Measurements from ENCODE around the gene AFMID.
A peak's percentile ranks its signal among the peaks of the same experiment; 100 is the strongest.
"Not testable (repeated sequence)": the region's sequence is repeated elsewhere in the genome, so short reads cannot be mapped to it uniquely, and the experiment has no call there.

The AFMID gene

GRCh38 chr17:78230996-78231935 is 44.1 kb downstream of the AFMID start, which contains the start of gene TMEM235:
Gene TMEM235 (plus strand): TSS chr17:78231631. CDS start chr17:78232024, 393 bp downstream.
- 28 to 29% methylated on average over 52 of the region's 52 CpGs for WGBS, 2 experiments
- Histone ChIP-seq H3K9me3 (ENCODE audit: control insufficient read depth, low read length) (no peaks in the 10 kb centered on the region), H3K27ac (ENCODE audit: insufficient read depth, low read depth, low read length, poor library complexity, severe bottlenecking) (no peak within 1 kb of the TSS), H3K4me1 (ENCODE audit: control insufficient read depth, insufficient read depth, low read length) (peaks cover 5% of the 10 kb centered on the region), H3K4me3 (ENCODE audit: insufficient read depth, low read depth, low read length) (peak within 1 kb of the TSS; percentile 33), H3K27me3 (ENCODE audit: control insufficient read depth, insufficient read depth, low read length, poor library complexity, severe bottlenecking) (peaks cover 33% of the 10 kb centered on the region), H3K36me3 (ENCODE audit: control insufficient read depth, insufficient read depth, low read length) (no peaks in the 10 kb centered on the region)

- no peaks in the 10 kb centered on the region for H3K36me3 ChIP-seq (ENCODE audit: control insufficient read depth, insufficient read depth, low read length)
- no peaks in the 10 kb centered on the region for H3K9me3 ChIP-seq (ENCODE audit: control insufficient read depth, low read length)
- peaks cover 33% of the 10 kb centered on the region for H3K27me3 ChIP-seq (ENCODE audit: control insufficient read depth, insufficient read depth, low read length, poor library complexity, severe bottlenecking)
- WGBS, 2 experiments = 15 to 16% methylated on average over 55 of the region's 55 CpGs
- H3K4me3 ChIP-seq (ENCODE audit: insufficient read depth, low read depth, low read length) = peak overlapping the region; percentile 33
- H3K27ac ChIP-seq (ENCODE audit: insufficient read depth, low read depth, low read length, poor library complexity, severe bottlenecking) = no peak overlapping the region
- H3K4me1 ChIP-seq (ENCODE audit: control insufficient read depth, insufficient read depth, low read length) = peaks cover 5% of the 10 kb centered on the region
Observed at GRCh38 chr17:78231991-78232858, 45.1 kb downstream of the AFMID start.

- Histone ChIP-seq H3K36me3 (ENCODE audit: control insufficient read depth, insufficient read depth, low read length) (no peaks in the 10 kb centered on the region), H3K27ac (ENCODE audit: insufficient read depth, low read depth, low read length, poor library complexity, severe bottlenecking) (no peak overlapping the region), H3K4me3 (ENCODE audit: insufficient read depth, low read depth, low read length) (no peak overlapping the region), H3K27me3 (ENCODE audit: control insufficient read depth, insufficient read depth, low read length, poor library complexity, severe bottlenecking) (peaks cover 33% of the 10 kb centered on the region), H3K9me3 (ENCODE audit: control insufficient read depth, low read length) (no peaks in the 10 kb centered on the region), H3K4me1 (ENCODE audit: control insufficient read depth, insufficient read depth, low read length) (peaks cover 5% of the 10 kb centered on the region)
- WGBS, 2 experiments = 95 to 96% methylated on average over 2 of the region's 2 CpGs
Observed at GRCh38 chr17:78232859-78233173, 45.7 kb downstream of the AFMID start.

DNA sequence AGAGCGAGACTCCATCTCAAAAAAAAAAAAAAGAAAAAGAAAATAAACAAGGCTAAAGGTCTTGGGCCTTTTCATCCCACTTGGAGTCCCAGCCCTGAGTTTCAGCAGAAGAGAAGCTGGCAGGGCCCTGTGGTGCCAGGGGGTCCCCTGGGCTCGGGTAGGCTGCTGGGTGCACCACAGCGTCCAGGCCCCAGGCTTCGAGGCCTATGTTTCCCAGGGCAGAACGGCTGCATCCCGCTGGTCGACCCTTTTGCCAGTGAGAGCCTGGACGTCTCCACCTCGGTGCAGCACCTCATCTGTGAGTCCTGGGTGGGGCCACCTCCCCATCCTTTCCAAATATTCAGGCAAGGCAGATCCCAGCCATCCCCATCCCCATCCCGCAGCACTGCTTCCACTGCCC is 46.5 kb downstream of the AFMID start:
- Histone ChIP-seq H3K9me3 (ENCODE audit: control insufficient read depth, low read length) (no peaks in the 10 kb centered on the region), H3K4me1 (ENCODE audit: control insufficient read depth, insufficient read depth, low read length) (peaks cover 5% of the 10 kb centered on the region), H3K36me3 (ENCODE audit: control insufficient read depth, insufficient read depth, low read length) (no peaks in the 10 kb centered on the region), H3K4me3 (ENCODE audit: insufficient read depth, low read depth, low read length) (no peak overlapping the region), H3K27ac (ENCODE audit: insufficient read depth, low read depth, low read length, poor library complexity, severe bottlenecking) (no peak overlapping the region), H3K27me3 (ENCODE audit: control insufficient read depth, insufficient read depth, low read length, poor library complexity, severe bottlenecking) (peaks cover 33% of the 10 kb centered on the region)
- WGBS, 2 experiments = 91 to 92% methylated on average over 10 of the region's 10 CpGs

DNA sequence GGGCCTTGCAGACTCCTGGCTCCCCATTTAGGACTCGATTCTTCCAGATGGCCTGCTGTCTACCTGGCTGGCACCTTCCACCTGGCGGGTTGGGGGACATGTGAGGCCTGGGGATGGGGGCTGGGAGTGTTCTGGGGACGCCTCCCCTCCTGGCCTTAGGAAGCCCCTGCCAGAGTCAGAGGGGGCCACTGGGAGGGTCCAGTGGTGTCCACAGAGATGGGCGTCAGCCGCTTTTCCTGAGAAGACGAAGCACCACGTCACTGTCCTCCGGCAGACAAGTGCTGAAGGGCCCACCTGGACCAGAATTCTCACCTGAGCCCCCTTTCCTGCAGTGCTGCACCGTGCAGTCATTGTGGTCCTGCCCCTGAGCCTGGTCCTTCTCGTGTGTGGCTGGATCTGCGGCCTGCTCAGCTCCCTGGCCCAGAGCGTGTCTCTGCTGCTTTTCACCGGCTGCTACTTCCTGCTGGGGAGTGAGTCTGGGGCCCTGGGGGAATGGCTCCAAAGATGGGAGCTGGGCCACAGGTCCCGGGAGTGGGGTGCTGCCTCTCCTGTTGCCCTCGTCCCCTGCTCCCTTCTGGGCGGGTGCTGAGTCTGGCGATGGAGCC is 47.2 kb downstream of the AFMID start:
- WGBS, 2 experiments = 90 to 91% methylated on average over 17 of the region's 17 CpGs
- Histone ChIP-seq H3K4me3 (ENCODE audit: insufficient read depth, low read depth, low read length) (no peak overlapping the region), H3K27ac (ENCODE audit: insufficient read depth, low read depth, low read length, poor library complexity, severe bottlenecking) (no peak overlapping the region), H3K4me1 (ENCODE audit: control insufficient read depth, insufficient read depth, low read length) (peaks cover 5% of the 10 kb centered on the region), H3K27me3 (ENCODE audit: control insufficient read depth, insufficient read depth, low read length, poor library complexity, severe bottlenecking) (peaks cover 33% of the 10 kb centered on the region), H3K9me3 (ENCODE audit: control insufficient read depth, low read length) (no peaks in the 10 kb centered on the region), H3K36me3 (ENCODE audit: control insufficient read depth, insufficient read depth, low read length) (no peaks in the 10 kb centered on the region)

- H3K4me1 ChIP-seq (ENCODE audit: control insufficient read depth, insufficient read depth, low read length); H3K27ac ChIP-seq (ENCODE audit: insufficient read depth, low read depth, low read length, poor library complexity, severe bottlenecking); H3K9me3 ChIP-seq (ENCODE audit: control insufficient read depth, low read length); H3K4me3 ChIP-seq (ENCODE audit: insufficient read depth, low read depth, low read length); H3K36me3 ChIP-seq (ENCODE audit: control insufficient read depth, insufficient read depth, low read length): not testable (repeated sequence)
- WGBS, 2 experiments = 93 to 95% methylated on average over 6 of the region's 6 CpGs
- H3K27me3 ChIP-seq (ENCODE audit: control insufficient read depth, insufficient read depth, low read length, poor library complexity, severe bottlenecking) = peaks cover 31% of the 10 kb centered on the region
Observed at GRCh38 chr17:78235022-78235421, 47.9 kb downstream of the AFMID start.

DNA sequence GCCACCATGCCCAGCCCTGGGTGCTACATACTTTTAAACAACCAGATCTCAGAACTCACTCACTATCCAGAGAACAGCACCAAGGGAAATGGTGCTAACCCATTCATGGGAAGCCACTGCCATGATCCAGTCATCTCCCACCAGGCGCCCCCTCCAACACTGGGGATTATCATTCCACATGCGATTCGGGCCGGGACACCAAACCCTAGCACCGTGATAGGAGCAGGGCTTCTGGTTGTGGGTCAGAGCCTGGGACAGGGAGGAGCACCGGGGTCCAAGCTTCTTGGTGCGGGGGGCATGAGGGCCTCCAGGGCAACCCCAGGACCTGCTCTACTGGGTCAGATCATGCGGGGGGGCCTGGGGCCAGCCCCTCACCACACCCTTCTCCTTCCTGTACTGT is 48.7 kb downstream of the AFMID start:
- Histone ChIP-seq H3K4me3 (ENCODE audit: insufficient read depth, low read depth, low read length) (no peak overlapping the region), H3K36me3 (ENCODE audit: control insufficient read depth, insufficient read depth, low read length) (no peaks in the 10 kb centered on the region), H3K9me3 (ENCODE audit: control insufficient read depth, low read length) (no peaks in the 10 kb centered on the region), H3K27me3 (ENCODE audit: control insufficient read depth, insufficient read depth, low read length, poor library complexity, severe bottlenecking) (peaks cover 23% of the 10 kb centered on the region), H3K4me1 (ENCODE audit: control insufficient read depth, insufficient read depth, low read length) (peaks cover 5% of the 10 kb centered on the region), H3K27ac (ENCODE audit: insufficient read depth, low read depth, low read length, poor library complexity, severe bottlenecking) (no peak overlapping the region)
- 87 to 88% methylated on average over 8 of the region's 8 CpGs for WGBS, 2 experiments

GRCh38 chr17:78236362-78237127 is 49.4 kb downstream of the AFMID start:
- H3K9me3 ChIP-seq (ENCODE audit: control insufficient read depth, low read length) = no peaks in the 10 kb centered on the region
- no peak overlapping the region for H3K4me3 ChIP-seq (ENCODE audit: insufficient read depth, low read depth, low read length)
- H3K4me1 ChIP-seq (ENCODE audit: control insufficient read depth, insufficient read depth, low read length) = peaks cover 1% of the 10 kb centered on the region
- H3K27ac ChIP-seq (ENCODE audit: insufficient read depth, low read depth, low read length, poor library complexity, severe bottlenecking) = no peak overlapping the region
- no peaks in the 10 kb centered on the region for H3K36me3 ChIP-seq (ENCODE audit: control insufficient read depth, insufficient read depth, low read length)
- WGBS, 2 experiments = 94% methylated on average over 20 of the region's 20 CpGs
- peaks cover 16% of the 10 kb centered on the region for H3K27me3 ChIP-seq (ENCODE audit: control insufficient read depth, insufficient read depth, low read length, poor library complexity, severe bottlenecking)

DNA sequence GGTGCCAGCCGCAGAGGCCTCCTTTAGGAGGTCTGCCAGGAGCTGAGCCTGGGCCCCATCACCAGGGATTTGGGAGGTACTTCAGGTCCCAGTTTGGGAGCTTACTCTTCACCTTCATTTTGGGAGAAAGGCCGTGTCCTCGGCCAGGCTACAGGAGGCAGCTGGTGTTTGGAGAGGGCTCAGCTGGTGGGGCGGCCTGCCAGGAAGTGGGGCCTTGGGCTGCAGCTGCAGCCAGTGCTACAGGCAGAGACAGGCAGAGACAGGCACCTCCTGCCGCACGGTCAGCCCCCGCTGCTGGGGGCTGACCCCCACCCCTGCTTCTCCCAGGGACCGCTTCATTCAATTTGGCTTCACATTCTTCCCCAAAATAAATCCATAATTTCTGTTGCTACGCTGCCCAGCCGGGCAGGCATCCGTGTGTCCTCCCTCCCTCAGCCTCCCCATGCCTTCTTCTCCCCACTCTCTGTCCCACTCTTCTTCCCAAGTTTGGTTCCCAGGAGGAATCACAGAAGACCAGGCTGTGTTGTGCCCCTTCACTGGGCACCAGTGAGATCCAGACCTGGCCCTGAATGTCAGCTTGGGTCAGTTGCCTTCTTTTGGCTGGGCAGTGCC is 50.3 kb downstream of the AFMID start:
- Histone ChIP-seq H3K4me1 (ENCODE audit: control insufficient read depth, insufficient read depth, low read length) (no peaks in the 10 kb centered on the region), H3K27me3 (ENCODE audit: control insufficient read depth, insufficient read depth, low read length, poor library complexity, severe bottlenecking) (peaks cover 6% of the 10 kb centered on the region), H3K36me3 (ENCODE audit: control insufficient read depth, insufficient read depth, low read length) (no peaks in the 10 kb centered on the region), H3K4me3 (ENCODE audit: insufficient read depth, low read depth, low read length) (no peak overlapping the region), H3K27ac (ENCODE audit: insufficient read depth, low read depth, low read length, poor library complexity, severe bottlenecking) (no peak overlapping the region), H3K9me3 (ENCODE audit: control insufficient read depth, low read length) (no peaks in the 10 kb centered on the region)
- WGBS, 2 experiments = 90% methylated on average over 11 of the region's 11 CpGs
